PC-3 (cell line): ENCODE measurements around the gene ORC5.

Experiments used
- CTCF ChIP-seq: fragments of 300-600 bp; sonication (generic); conservative IDR thresholded peaks from 2 replicates; pipeline ENCODE4 v1.5.1; 2017; ENCODE audit warnings: antibody characterized with exemption, low read depth, mild to moderate bottlenecking, low read length
- EZH2phosphoT487 ChIP-seq: fragments of 300-600 bp; sonication (generic); IDR thresholded peaks from 2 replicates; pipeline ENCODE4 v1.6.1; 2018; ENCODE audit warnings: mild to moderate bottlenecking, antibody characterized with exemption, low read length, borderline replicate concordance

- TF ChIP-seq CTCF (no peak), EZH2phosphoT487 (no peak)
Measured at GRCh38 chr7:104255194-104255593, 47.4 kb upstream of the ORC5 start.
